Liver (tissue), 9 donors: Measurements from ENCODE around the gene PIEZO1. TPM values are rescaled to one million over a fixed set of nuclear protein-coding genes. Genes with fewer than 3 reads are reported as not detected.

Source experiments
- DNase-seq: peaks from one replicate; pipeline ENCODE4 v3.0.0-alpha.2; 2017; ENCODE audit warnings: low spot score
- H3K27ac ChIP-seq, 2 donors: one replicate each; pipeline ENCODE4 v1.7.0; 2013; ENCODE audit warnings: inconsistent platforms in 2 of 2, low read length in 2 of 2, control low read depth in 1 of 2, low read depth in 1 of 2, mild to moderate bottlenecking in 1 of 2
- H3K27me3 ChIP-seq, 4 donors: one replicate each; pipeline versions ENCODE4 v1.6.1 to v1.7.0; 2013; ENCODE audit warnings: low read length in 3 of 4, inconsistent platforms in 1 of 4, mild to moderate bottlenecking in 1 of 4, moderate library complexity in 1 of 4; ENCODE audit not compliant: control insufficient read depth in 4 of 4, insufficient read depth in 4 of 4
- H3K36me3 ChIP-seq, 4 donors: one replicate each; pipeline versions ENCODE4 v1.6.1 to v1.7.0; 2013; ENCODE audit warnings: low read length in 3 of 4, mild to moderate bottlenecking in 3 of 4, low read depth in 1 of 4, moderate library complexity in 1 of 4; ENCODE audit not compliant: control insufficient read depth in 4 of 4, insufficient read depth in 3 of 4
- H3K4me1 ChIP-seq, 4 donors: one replicate each; pipeline versions ENCODE4 v1.6.1 to v1.7.0; 2013; ENCODE audit warnings: low read length in 3 of 4, mild to moderate bottlenecking in 3 of 4, moderate library complexity in 1 of 4; ENCODE audit not compliant: control insufficient read depth in 4 of 4, insufficient read depth in 4 of 4
- H3K4me3 ChIP-seq, 3 donors: one replicate each; pipeline versions ENCODE4 v1.6.1 to v1.7.0; 2013; ENCODE audit warnings: low read length in 3 of 3, control low read depth in 1 of 3, low read depth in 1 of 3, mild to moderate bottlenecking in 1 of 3
- H3K9ac ChIP-seq, 2 donors: one replicate each; pipeline ENCODE4 v1.7.0; 2013; ENCODE audit warnings: low read length in 2 of 2, mild to moderate bottlenecking in 2 of 2, moderate library complexity in 2 of 2, control low read depth in 1 of 2, low read depth in 1 of 2
- H3K9me3 ChIP-seq, 4 donors: one replicate each; pipeline versions ENCODE4 v1.6.1 to v1.7.0; 2013; ENCODE audit warnings: low read length in 3 of 4; ENCODE audit not compliant: control insufficient read depth in 4 of 4
- ATF3 ChIP-seq: IDR thresholded peaks from 2 replicates; pipeline ENCODE4 v1.6.1; 2016; ENCODE audit warnings: antibody characterized with exemption
- EGR1 ChIP-seq, 2 donors: IDR thresholded peaks; 2 replicates each; pipeline ENCODE4 v1.6.1; 2016 to 2018; ENCODE audit warnings: antibody characterized with exemption in 2 of 2, low read depth in 2 of 2
- FOXA1 ChIP-seq: IDR thresholded peaks from 2 replicates; pipeline ENCODE4 v1.6.1; 2016; ENCODE audit warnings: antibody characterized with exemption
- FOXA2 ChIP-seq: IDR thresholded peaks from 2 replicates; pipeline ENCODE4 v1.6.1; 2016; ENCODE audit warnings: antibody characterized with exemption
- HNF4G ChIP-seq: IDR thresholded peaks from 2 replicates; pipeline ENCODE4 v1.6.1; 2016; ENCODE audit warnings: antibody characterized with exemption
- NR2F2 ChIP-seq: IDR thresholded peaks from 2 replicates; pipeline ENCODE4 v1.6.1; 2016; ENCODE audit warnings: antibody characterized with exemption
- RAD21 ChIP-seq, 2 donors: IDR thresholded peaks; 2 replicates each; pipeline ENCODE4 v1.6.1; 2016; ENCODE audit warnings: antibody characterized with exemption in 2 of 2, mild to moderate bottlenecking in 2 of 2
- RXRA ChIP-seq, 2 donors: IDR thresholded peaks; 2 replicates each; pipeline ENCODE4 v1.6.1; 2017 to 2018; ENCODE audit warnings: antibody characterized with exemption in 2 of 2, mild to moderate bottlenecking in 1 of 2
- SP1 ChIP-seq: IDR thresholded peaks from 2 replicates; pipeline ENCODE4 v1.6.1; 2018; ENCODE audit warnings: antibody characterized with exemption, mild to moderate bottlenecking
- TAF1 ChIP-seq: conservative IDR thresholded peaks from 2 replicates; pipeline ENCODE4 v1.6.1; 2016; ENCODE audit warnings: antibody characterized with exemption, mild to moderate bottlenecking
- YY1 ChIP-seq: IDR thresholded peaks from 2 replicates; pipeline ENCODE4 v1.6.1; 2016; ENCODE audit warnings: antibody characterized with exemption, mild to moderate bottlenecking
- WGBS: extraction: QIAGEN DNeasy Blood & Tissue Kit; methylation state at CpG from one replicate; pipeline ENCODE4 v1.1.7; 2013; 5-methylcytosine and 5-hydroxymethylcytosine counted together
- polyA plus RNA-seq, 2 donors: library from polyadenylated mRNA; stranded (reverse) in 1 of 2; unstranded in 1 of 2; fragments of 200-250 nt in 1 of 2; fragments of >200 nt in 1 of 2; fragmentation: Nextera tagmentation in 1 of 2; extraction: Ambion mirVana in 1 of 2; gene quantifications; one replicate each; pipeline versions ENCODE4 v1.2.1 to v1.2.3, GENCODE V29; 2013 to 2015
- total RNA-seq, 2 donors: library from RNA; depleted of rRNA; stranded (reverse); fragments of >200 nt; gene quantifications; one replicate each; pipeline ENCODE4 v1.2.3, GENCODE V29; 2014
- TF ChIP-seq, protein P1 (sequence below): IDR thresholded peaks from 2 replicates; pipeline ENCODE4 v1.6.1; 2016; ENCODE audit warnings: antibody characterized with exemption, mild to moderate bottlenecking
- TF ChIP-seq, protein P2 (sequence below): IDR thresholded peaks from 2 replicates; pipeline ENCODE4 v1.6.1; 2016; ENCODE audit warnings: antibody characterized with exemption
- donor health status: healthy.
- donor health status: healthy.
- donor health status: healthy.
- donor health status: healthy.
- donor health status: healthy.

Gene PIEZO1
- total and polyA plus RNA-seq, 4 donors = 15.3 to 74.7 (median 59.2) TPM

GRCh38 chr16:88769617-88770460 is 15.2 kb downstream of the PIEZO1 start:
- Histone ChIP-seq H3K4me1 (peaks cover 13 to 50% (median 26%) of the 10 kb centered on the region in 4 donors), H3K9ac (no peak overlapping the region), H3K27me3 (no peaks in the 10 kb centered on the region), H3K36me3 (no peaks in the 10 kb centered on the region), H3K4me3 (no peak overlapping the region), H3K27ac (no peak overlapping the region), H3K9me3 (no peaks in the 10 kb centered on the region)
- TF ChIP-seq NR2F2 = no peak
- TF ChIP-seq HNF4G = no peak
- no peak for TF ChIP-seq EGR1 (IDR thresholded peaks at IDR 0.05; ENCODE audit: low read depth in 2 of 2)
- peak; percentile 86 for DNase-seq
- 69% methylated on average over 30 of the region's 30 CpGs for WGBS

- 53% methylated on average over 24 of the region's 24 CpGs for WGBS
- no peaks in the 10 kb centered on the region for H3K9me3 ChIP-seq
- H3K36me3 ChIP-seq = no peaks in the 10 kb centered on the region
- no peak for DNase-seq
- TF ChIP-seq RAD21 (IDR thresholded peaks at IDR 0.05) = no peak
- peak; percentile 67 for TF ChIP-seq NR2F2
- no peak for TF ChIP-seq RXRA (IDR thresholded peaks at IDR 0.05)
- TF ChIP-seq YY1 = no peak
- no peak for TF ChIP-seq SP1
- H3K9ac ChIP-seq = no peak overlapping the region
- no peaks in the 10 kb centered on the region for H3K27me3 ChIP-seq
- peaks cover 16 to 49% (median 36%) of the 10 kb centered on the region in 4 donors for H3K4me1 ChIP-seq
- H3K4me3 ChIP-seq = no peak overlapping the region
- peak overlapping the region; percentile 8 to 32 for H3K27ac ChIP-seq
Observed at GRCh38 chr16:88768071-88768783, 16.8 kb downstream of the PIEZO1 start.

DNA sequence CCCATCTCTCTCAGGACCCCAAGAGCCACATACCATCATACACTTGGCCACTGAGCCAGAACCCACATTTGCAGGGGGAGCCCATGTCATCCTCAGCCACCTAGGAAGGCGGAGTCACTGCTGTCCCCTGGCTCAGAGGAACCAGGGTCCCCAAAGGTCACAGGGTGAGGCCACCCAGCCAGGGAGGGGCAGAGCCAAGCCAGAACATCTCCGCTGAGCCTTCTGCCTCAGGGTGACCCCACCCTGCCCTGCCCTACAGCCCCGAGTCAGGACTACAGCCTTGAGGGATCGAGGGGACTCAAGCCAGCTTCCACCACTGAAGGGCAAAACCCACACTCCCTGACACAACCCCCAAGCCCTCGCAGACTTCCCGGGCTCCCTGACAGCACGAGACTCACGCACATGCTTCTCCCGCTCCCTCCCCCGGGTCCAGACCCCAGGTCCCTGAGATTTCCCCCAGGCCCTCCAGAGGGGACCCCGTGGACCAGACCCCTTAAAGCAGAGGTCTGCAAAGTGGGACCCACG is 17.4 kb downstream of the PIEZO1 start:
- TF ChIP-seq TAF1 (no peak), ATF3 (no peak), FOXA1 (no peak), FOXA2 (no peak)
- TF ChIP-seq, protein P1, sequence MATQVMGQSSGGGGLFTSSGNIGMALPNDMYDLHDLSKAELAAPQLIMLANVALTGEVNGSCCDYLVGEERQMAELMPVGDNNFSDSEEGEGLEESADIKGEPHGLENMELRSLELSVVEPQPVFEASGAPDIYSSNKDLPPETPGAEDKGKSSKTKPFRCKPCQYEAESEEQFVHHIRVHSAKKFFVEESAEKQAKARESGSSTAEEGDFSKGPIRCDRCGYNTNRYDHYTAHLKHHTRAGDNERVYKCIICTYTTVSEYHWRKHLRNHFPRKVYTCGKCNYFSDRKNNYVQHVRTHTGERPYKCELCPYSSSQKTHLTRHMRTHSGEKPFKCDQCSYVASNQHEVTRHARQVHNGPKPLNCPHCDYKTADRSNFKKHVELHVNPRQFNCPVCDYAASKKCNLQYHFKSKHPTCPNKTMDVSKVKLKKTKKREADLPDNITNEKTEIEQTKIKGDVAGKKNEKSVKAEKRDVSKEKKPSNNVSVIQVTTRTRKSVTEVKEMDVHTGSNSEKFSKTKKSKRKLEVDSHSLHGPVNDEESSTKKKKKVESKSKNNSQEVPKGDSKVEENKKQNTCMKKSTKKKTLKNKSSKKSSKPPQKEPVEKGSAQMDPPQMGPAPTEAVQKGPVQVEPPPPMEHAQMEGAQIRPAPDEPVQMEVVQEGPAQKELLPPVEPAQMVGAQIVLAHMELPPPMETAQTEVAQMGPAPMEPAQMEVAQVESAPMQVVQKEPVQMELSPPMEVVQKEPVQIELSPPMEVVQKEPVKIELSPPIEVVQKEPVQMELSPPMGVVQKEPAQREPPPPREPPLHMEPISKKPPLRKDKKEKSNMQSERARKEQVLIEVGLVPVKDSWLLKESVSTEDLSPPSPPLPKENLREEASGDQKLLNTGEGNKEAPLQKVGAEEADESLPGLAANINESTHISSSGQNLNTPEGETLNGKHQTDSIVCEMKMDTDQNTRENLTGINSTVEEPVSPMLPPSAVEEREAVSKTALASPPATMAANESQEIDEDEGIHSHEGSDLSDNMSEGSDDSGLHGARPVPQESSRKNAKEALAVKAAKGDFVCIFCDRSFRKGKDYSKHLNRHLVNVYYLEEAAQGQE = no peak
- TF ChIP-seq, protein P2, sequence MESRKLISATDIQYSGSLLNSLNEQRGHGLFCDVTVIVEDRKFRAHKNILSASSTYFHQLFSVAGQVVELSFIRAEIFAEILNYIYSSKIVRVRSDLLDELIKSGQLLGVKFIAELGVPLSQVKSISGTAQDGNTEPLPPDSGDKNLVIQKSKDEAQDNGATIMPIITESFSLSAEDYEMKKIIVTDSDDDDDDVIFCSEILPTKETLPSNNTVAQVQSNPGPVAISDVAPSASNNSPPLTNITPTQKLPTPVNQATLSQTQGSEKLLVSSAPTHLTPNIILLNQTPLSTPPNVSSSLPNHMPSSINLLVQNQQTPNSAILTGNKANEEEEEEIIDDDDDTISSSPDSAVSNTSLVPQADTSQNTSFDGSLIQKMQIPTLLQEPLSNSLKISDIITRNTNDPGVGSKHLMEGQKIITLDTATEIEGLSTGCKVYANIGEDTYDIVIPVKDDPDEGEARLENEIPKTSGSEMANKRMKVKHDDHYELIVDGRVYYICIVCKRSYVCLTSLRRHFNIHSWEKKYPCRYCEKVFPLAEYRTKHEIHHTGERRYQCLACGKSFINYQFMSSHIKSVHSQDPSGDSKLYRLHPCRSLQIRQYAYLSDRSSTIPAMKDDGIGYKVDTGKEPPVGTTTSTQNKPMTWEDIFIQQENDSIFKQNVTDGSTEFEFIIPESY = no peak
- Histone ChIP-seq H3K9me3 (no peaks in the 10 kb centered on the region), H3K4me3 (no peak overlapping the region), H3K27me3 (no peaks in the 10 kb centered on the region), H3K36me3 (no peaks in the 10 kb centered on the region), H3K27ac (peak overlapping the region; percentile 8 to 32), H3K9ac (no peak overlapping the region), H3K4me1 (peaks cover 21 to 54% (median 42%) of the 10 kb centered on the region in 4 donors)
- 77% methylated on average over 12 of the region's 12 CpGs for WGBS
- DNase-seq = peak; percentile 63
